CD14-positive monocyte (primary cell): ENCODE measurements around the gene RAD23A. TPM values are rescaled to one million over a fixed set of nuclear protein-coding genes. Genes with fewer than 3 reads are reported as not detected.

Experiments used
- DNase-seq, 3 donors: peaks; one replicate each; pipeline ENCODE4 v3.0.0-alpha.2; 2011 to 2022
- H2AFZ ChIP-seq: 2 replicates; pipeline ENCODE4 v1.6.0; 2012; ENCODE audit warnings: mild to moderate bottlenecking, low read depth, low read length, inconsistent platforms; ENCODE audit not compliant: insufficient read depth, poor library complexity, severe bottlenecking
- H3K27ac ChIP-seq, 2 donors: 1 replicate in 1 of 2; 2 replicates in 1 of 2; pipeline ENCODE4 v1.5.1; 2012 to 2013; ENCODE audit warnings: low read length in 2 of 2, control low read depth in 1 of 2, inconsistent platforms in 1 of 2, low read depth in 1 of 2, mild to moderate bottlenecking in 1 of 2
- H3K27me3 ChIP-seq, 2 donors: one replicate each; pipeline versions ENCODE4 v1.6.0 to v1.6.1; 2011 to 2013; ENCODE audit warnings: low read length in 2 of 2; ENCODE audit not compliant: control insufficient read depth in 2 of 2, insufficient read depth in 2 of 2
- H3K36me3 ChIP-seq, 2 donors: replicated peaks in 1 of 2; 1 replicate in 1 of 2; 2 replicates in 1 of 2; pipeline versions ENCODE4 v1.5.1 to v1.6.1; 2012 to 2013; ENCODE audit warnings: low read length in 2 of 2, control low read depth in 1 of 2, inconsistent platforms in 1 of 2, mild to moderate bottlenecking in 1 of 2; ENCODE audit not compliant: insufficient read depth in 2 of 2, control insufficient read depth in 1 of 2
- H3K4me1 ChIP-seq, 2 donors: 1 replicate in 1 of 2; 2 replicates in 1 of 2; pipeline versions ENCODE4 v1.5.1 to v1.6.1; 2012 to 2013; ENCODE audit warnings: low read length in 2 of 2, control low read depth in 1 of 2, inconsistent platforms in 1 of 2, mild to moderate bottlenecking in 1 of 2, moderate library complexity in 1 of 2; ENCODE audit not compliant: insufficient read depth in 2 of 2, control insufficient read depth in 1 of 2
- H3K4me2 ChIP-seq: replicated peaks from 2 replicates; pipeline ENCODE3; 2012; ENCODE audit warnings: low read length, moderate library complexity, mild to moderate bottlenecking; ENCODE audit not compliant: poor library complexity, severe bottlenecking; ENCODE audit errors: extremely low read depth
- H3K4me3 ChIP-seq, 3 experiments: fragments of 200-600 bp in 1 of 3; sonication (generic) in 1 of 3; replicated peaks in 1 of 3; 1 replicate in 2 of 3; 2 replicates in 1 of 3; pipeline ENCODE4 v1.5.1; 2011 to 2013; ENCODE audit warnings: low read length in 3 of 3, mild to moderate bottlenecking in 3 of 3, control low read depth in 2 of 3, low read depth in 2 of 3, inconsistent platforms in 1 of 3, moderate library complexity in 1 of 3
- H3K79me2 ChIP-seq: 2 replicates; pipeline ENCODE4 v1.6.0; 2012; ENCODE audit warnings: mild to moderate bottlenecking, control low read depth, inconsistent platforms, low read length, moderate library complexity; ENCODE audit not compliant: insufficient read depth
- H3K9ac ChIP-seq: 2 replicates; pipeline ENCODE4 v1.6.0; 2017; ENCODE audit warnings: low read length, mild to moderate bottlenecking; ENCODE audit not compliant: insufficient read depth, poor library complexity, severe bottlenecking
- H3K9me3 ChIP-seq, 2 donors: replicated peaks in 1 of 2; 1 replicate in 1 of 2; 2 replicates in 1 of 2; pipeline versions ENCODE4 v1.5.1 to v1.6.1; 2012 to 2013; ENCODE audit warnings: low read length in 2 of 2, control low read depth in 1 of 2; ENCODE audit not compliant: control insufficient read depth in 1 of 2, insufficient read depth in 1 of 2
- H4K20me1 ChIP-seq: 2 replicates; pipeline ENCODE4 v1.6.0; 2012; ENCODE audit warnings: mild to moderate bottlenecking, low read length, control low read depth, moderate library complexity; ENCODE audit not compliant: insufficient read depth
- H3K27ac Mint-ChIP-seq, 7 donors: one replicate each; pipeline ENCODE4 v1.8.0; 2020; ENCODE audit warnings: mild to moderate bottlenecking in 7 of 7, mixed read lengths in 7 of 7, moderate library complexity in 6 of 7, inconsistent platforms in 2 of 7
- H3K27me3 Mint-ChIP-seq, 3 donors: one replicate each; pipeline ENCODE4 v1.8.0; 2021 to 2022; ENCODE audit warnings: low read depth in 3 of 3, mild to moderate bottlenecking in 3 of 3, mixed read lengths in 3 of 3, moderate library complexity in 3 of 3, inconsistent platforms in 1 of 3
- H3K36me3 Mint-ChIP-seq, 2 donors: one replicate each; pipeline ENCODE4 v1.8.0; 2020; ENCODE audit warnings: mixed read lengths in 2 of 2, inconsistent platforms in 1 of 2, mild to moderate bottlenecking in 1 of 2
- H3K4me1 Mint-ChIP-seq: one replicate; pipeline ENCODE4 v1.8.0; 2020; ENCODE audit warnings: mild to moderate bottlenecking, mixed read lengths
- H3K4me3 Mint-ChIP-seq, 2 donors: one replicate each; pipeline ENCODE4 v1.8.0; 2020; ENCODE audit warnings: mild to moderate bottlenecking in 2 of 2, mixed read lengths in 2 of 2, moderate library complexity in 1 of 2
- H3K9me3 Mint-ChIP-seq, 7 donors: one replicate each; pipeline ENCODE4 v1.8.0; 2020 to 2022; ENCODE audit warnings: mixed read lengths in 7 of 7, mild to moderate bottlenecking in 6 of 7, moderate library complexity in 6 of 7, inconsistent platforms in 2 of 7
- WGBS: methylation state at CpG from one replicate; pipeline ENCODE4 v1.1.5; 2013; ENCODE audit warnings: missing lambda C conversion rate; ENCODE audit not compliant: insufficient coverage; 5-methylcytosine and 5-hydroxymethylcytosine counted together
- intact Hi-C, 2 donors: fragments of 100-400 bp; cut with micrococcal nuclease; formaldehyde crosslinking; loops; one replicate each; pipeline versions ENCODE4 v1.15.0 to v1.15.1; 2023
- polyA plus RNA-seq, 3 donors: library from polyadenylated mRNA; depleted of rRNA in 1 of 3; unstranded in 2 of 3; stranded (reverse) in 1 of 3; fragments of 300-500 nt in 2 of 3; fragments of >200 nt in 1 of 3; fragmentation: Illumina TruSeq in 2 of 3; gene quantifications; 1 replicate in 2 of 3; 2 replicates in 1 of 3; pipeline ENCODE4 v1.2.3, GENCODE V29; 2012 to 2021
- TF ChIP-seq, protein P1 (sequence below): fragments of 200-600 bp; IDR thresholded peaks from one replicate; pipeline ENCODE4 v1.8.0; 2022; ENCODE audit warnings: antibody characterized with exemption, mild to moderate bottlenecking

Gene RAD23A
- polyA plus RNA-seq, 3 donors, result 45.5 to 88.0 (median 55.3) TPM

DNA sequence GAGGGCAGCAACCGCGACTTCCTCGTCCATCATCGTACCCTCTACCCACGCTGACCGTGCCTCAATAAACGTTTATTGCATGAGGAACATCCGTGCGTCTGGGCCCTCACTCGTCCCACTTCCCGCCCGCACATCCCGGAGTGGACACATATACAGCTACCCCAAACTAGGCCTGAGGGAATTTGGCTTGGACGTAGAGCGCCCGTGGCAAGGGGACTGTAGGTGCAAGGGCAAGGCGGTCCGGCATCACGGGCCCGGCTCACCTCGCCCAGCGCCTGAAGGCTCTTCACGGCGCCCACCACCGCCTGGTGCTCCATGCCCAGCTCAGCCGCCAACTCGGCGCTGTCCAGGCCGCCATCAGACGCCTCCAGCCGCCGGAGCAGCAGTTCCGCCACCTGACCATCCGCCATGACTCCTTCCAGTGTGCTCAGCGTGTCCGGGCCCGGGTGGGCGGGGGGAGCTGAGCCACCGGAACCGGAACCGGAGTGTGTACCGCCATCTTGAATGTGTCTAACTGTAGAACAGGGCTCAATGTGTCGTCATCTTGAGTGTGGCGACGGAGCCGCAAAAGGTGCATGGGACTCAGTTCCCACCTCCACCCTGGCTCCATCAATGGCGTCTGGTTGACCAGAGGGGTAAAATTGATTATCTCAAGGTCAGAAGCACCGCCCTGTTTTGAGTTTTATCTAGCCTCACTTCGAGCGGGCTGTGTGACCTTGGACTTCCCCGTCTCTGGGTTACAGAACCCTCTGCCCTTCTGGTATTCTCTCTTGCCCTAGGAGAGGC is 12.2 kb upstream of the RAD23A start, which contains the start of gene FARSA:
Gene FARSA (minus strand): TSS at position 425 of the 786 bp plus-strand sequence. CDS start 15 bp downstream, at position 410.
- Mint-ChIP-seq H3K4me1 (peaks cover 32% of the 10 kb centered on the region), H3K36me3 (peaks cover 20 to 26% of the 10 kb centered on the region in 2 donors), H3K9me3 (no peaks in the 10 kb centered on the region), H3K27me3 (peaks cover 0 to 4% (median 2%) of the 10 kb centered on the region in 3 donors), H3K4me3 (peak within 1 kb of the TSS; percentile 93 to 98), H3K27ac (peak within 1 kb of the TSS; percentile 89 to 96 (median 93))
- DNase-seq, result peak; percentile 90 to 93 (median 90)
- Histone ChIP-seq H3K9ac (peak within 1 kb of the TSS; percentile 90), H3K27me3 (no peaks in the 10 kb centered on the region), H3K4me3 (peak within 1 kb of the TSS; percentile 86 to 97 (median 91)), H4K20me1 (peaks cover 11% of the 10 kb centered on the region), H3K79me2 (peaks cover 48% of the 10 kb centered on the region), H3K9me3 (no peaks in the 10 kb centered on the region), H3K36me3 (peaks cover 19 to 24% of the 10 kb centered on the region in 2 donors), H3K27ac (peak within 1 kb of the TSS; percentile 72 to 89), H3K4me1 (peaks cover 36 to 38% of the 10 kb centered on the region in 2 donors), H3K4me2 (peak within 1 kb of the TSS; percentile 86), H2AFZ (peak within 1 kb of the TSS; percentile 91)
- WGBS, result under 1% methylated on average over 32 of the region's 51 CpGs
- intact Hi-C loops, result loop anchor here (5.0 to 10.0 kb wide), 2 partner anchors 41 to 49 kb away; partner anchors contain the start of genes DNASE2 (in 1 of the 2), GCDH (in 1 of the 2) and KLF1 (in 1 of the 2)
- TF ChIP-seq, protein P1, sequence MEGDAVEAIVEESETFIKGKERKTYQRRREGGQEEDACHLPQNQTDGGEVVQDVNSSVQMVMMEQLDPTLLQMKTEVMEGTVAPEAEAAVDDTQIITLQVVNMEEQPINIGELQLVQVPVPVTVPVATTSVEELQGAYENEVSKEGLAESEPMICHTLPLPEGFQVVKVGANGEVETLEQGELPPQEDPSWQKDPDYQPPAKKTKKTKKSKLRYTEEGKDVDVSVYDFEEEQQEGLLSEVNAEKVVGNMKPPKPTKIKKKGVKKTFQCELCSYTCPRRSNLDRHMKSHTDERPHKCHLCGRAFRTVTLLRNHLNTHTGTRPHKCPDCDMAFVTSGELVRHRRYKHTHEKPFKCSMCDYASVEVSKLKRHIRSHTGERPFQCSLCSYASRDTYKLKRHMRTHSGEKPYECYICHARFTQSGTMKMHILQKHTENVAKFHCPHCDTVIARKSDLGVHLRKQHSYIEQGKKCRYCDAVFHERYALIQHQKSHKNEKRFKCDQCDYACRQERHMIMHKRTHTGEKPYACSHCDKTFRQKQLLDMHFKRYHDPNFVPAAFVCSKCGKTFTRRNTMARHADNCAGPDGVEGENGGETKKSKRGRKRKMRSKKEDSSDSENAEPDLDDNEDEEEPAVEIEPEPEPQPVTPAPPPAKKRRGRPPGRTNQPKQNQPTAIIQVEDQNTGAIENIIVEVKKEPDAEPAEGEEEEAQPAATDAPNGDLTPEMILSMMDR, result no peak

DNA sequence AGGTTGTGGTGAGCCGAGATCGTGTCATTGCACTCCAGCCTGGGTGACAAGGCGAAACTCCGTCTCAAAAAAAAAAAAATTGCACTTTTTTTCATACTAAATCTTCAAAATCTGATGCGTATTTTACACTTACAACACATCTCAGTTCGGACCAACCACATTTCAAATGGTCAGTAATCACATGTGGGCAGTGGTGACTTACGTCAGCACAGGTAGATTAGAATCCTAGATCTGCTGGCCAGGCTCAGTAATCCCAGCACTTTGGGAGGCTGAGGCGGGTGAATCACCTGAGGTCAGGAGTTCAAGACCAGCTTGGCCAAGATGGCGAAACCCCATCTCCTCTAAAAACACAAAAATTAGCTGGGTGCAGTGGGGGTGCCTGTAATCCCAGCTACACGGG is 10.6 kb upstream of the RAD23A start:
- no peaks in the 10 kb centered on the region for H3K9me3 Mint-ChIP-seq
- Histone ChIP-seq H2AFZ (no peak overlapping the region), H3K9ac (no peak overlapping the region), H3K9me3 (no peaks in the 10 kb centered on the region), H3K79me2 (peaks cover 59% of the 10 kb centered on the region), H3K36me3 (peaks cover 10 to 13% of the 10 kb centered on the region in 2 donors), H3K27me3 (no peaks in the 10 kb centered on the region), H3K4me1 (peaks cover 48 to 54% of the 10 kb centered on the region in 2 donors), H3K27ac (no peak overlapping the region), H4K20me1 (peaks cover 27% of the 10 kb centered on the region), H3K4me2 (no peak overlapping the region), H3K4me3 (no peak overlapping the region)
- intact Hi-C loops, result loop anchor here (5.0 to 10.0 kb wide), 2 partner anchors 50 to 143 kb away; partner anchors contain the start of genes DNASE2 (in 1 of the 2), JUNB (in 1 of the 2) and KLF1 (in 1 of the 2)
- peaks cover 15 to 18% of the 10 kb centered on the region in 2 donors for H3K36me3 Mint-ChIP-seq
- H3K4me3 Mint-ChIP-seq, result no peak overlapping the region
- TF ChIP-seq, protein P1, result no peak
- no peak for DNase-seq
- peaks cover 45% of the 10 kb centered on the region for H3K4me1 Mint-ChIP-seq
- no peak overlapping the region for H3K27ac Mint-ChIP-seq
- H3K27me3 Mint-ChIP-seq, result peaks cover 0 to 4% (median 2%) of the 10 kb centered on the region in 3 donors
- 70% methylated on average over 8 of the region's 10 CpGs for WGBS
